ENCODE measurements around the gene NAMPT.
"Not testable (repeated sequence)": the region's sequence is repeated elsewhere in the genome, so short reads cannot be mapped to it uniquely, and the experiment has no call there.

Gene NAMPT

DNA sequence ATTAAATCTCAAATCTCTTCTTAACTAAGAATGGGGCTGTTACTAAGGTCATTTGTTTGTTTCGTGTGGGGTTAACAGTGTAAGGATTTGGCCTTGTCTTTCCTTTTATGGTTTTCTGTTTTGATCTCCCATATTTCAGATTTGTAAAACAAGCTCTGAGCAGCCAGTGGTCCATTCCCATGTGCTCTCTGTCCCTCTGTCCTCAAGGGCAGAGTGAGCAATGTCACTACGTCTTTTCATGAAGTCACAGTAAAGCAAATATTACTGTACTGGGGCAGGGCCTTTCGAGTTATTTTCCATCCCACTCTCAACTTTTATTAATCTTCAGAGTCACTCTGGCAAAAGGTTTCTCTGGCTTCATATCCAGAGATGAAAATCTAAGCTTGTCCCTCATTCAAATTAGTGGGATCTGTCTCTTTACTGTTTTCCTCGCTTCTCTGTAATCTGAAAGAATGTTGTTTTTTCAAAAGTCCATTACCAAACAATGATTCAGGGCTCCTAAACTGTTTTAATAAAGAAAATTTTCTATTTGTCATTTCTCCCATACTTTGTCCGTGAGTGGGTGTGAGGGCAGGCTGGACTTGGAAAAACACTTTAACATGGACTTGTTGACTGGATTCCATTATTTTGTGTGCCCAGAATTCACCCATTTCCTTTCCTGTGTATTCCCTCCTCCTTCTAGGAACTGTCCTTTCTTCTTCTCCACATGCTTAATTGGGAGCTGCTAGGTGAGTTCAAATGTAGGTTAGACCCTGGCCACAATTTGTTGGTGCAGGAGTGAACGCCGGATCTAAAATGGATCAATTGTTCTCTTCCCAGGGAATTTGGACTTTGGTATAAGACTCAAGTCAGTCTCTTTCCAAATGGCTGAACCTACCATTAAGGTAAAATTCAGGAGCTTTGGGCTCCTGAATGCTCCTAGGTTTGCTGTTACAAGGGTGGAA, 42.1 kb upstream of the NAMPT start:
- H3K4me3 ChIP-seq (replicated peaks; ENCODE audit: low read depth, low read length), result no peak overlapping the region
- DNase-seq (ENCODE audit: extremely low read depth, low read depth), result no peak
- TF ChIP-seq, protein P1, sequence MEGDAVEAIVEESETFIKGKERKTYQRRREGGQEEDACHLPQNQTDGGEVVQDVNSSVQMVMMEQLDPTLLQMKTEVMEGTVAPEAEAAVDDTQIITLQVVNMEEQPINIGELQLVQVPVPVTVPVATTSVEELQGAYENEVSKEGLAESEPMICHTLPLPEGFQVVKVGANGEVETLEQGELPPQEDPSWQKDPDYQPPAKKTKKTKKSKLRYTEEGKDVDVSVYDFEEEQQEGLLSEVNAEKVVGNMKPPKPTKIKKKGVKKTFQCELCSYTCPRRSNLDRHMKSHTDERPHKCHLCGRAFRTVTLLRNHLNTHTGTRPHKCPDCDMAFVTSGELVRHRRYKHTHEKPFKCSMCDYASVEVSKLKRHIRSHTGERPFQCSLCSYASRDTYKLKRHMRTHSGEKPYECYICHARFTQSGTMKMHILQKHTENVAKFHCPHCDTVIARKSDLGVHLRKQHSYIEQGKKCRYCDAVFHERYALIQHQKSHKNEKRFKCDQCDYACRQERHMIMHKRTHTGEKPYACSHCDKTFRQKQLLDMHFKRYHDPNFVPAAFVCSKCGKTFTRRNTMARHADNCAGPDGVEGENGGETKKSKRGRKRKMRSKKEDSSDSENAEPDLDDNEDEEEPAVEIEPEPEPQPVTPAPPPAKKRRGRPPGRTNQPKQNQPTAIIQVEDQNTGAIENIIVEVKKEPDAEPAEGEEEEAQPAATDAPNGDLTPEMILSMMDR (IDR thresholded peaks at IDR 0.05; ENCODE audit: low read depth, low read length, missing control alignments), result no peak

GRCh38 chr7:106324509-106324908, 39.7 kb upstream of the NAMPT start:
- not testable (repeated sequence) for DNase-seq (ENCODE audit: extremely low read depth, low read depth); H3K4me3 ChIP-seq (replicated peaks; ENCODE audit: low read depth, low read length)

- DNase-seq (ENCODE audit: extremely low read depth, low read depth); H3K4me3 ChIP-seq (replicated peaks; ENCODE audit: low read depth, low read length): not testable (repeated sequence)
Measured at GRCh38 chr7:106320254-106320770, 35.5 kb upstream of the NAMPT start.

GRCh38 chr7:106318482-106318881, 33.7 kb upstream of the NAMPT start:
- TF ChIP-seq, protein P1 (IDR thresholded peaks at IDR 0.05; ENCODE audit: low read depth, low read length, missing control alignments), result no peak

DNA sequence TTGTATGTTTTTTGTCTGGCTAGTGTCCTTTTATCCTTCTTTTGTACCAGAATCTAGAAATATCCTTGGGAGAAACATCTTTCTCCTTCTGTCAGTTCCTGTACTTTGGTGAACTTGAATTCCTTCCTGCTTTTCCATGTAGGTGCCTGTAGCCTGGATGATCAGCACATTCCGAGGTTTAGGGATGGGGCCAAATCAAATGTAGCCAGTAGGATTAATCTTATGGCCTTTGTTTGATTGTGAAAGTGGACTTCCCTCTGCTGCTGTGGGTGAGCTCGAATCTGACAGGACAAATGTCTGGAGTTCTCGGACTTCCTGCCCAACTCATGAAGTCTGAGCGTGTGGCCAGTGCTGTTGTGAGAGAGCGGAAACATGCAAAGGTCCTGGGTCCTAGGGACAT, 33.2 kb upstream of the NAMPT start:
- no peak for DNase-seq (ENCODE audit: extremely low read depth, low read depth)
- TF ChIP-seq, protein P1 (IDR thresholded peaks at IDR 0.05; ENCODE audit: low read depth, low read length, missing control alignments), result no peak

More at GRCh38 chr7:106318482-106318881, 33.7 kb upstream of the NAMPT start:
- H3K4me3 ChIP-seq (replicated peaks; ENCODE audit: low read depth, low read length), result no peak overlapping the region
- DNase-seq (ENCODE audit: extremely low read depth, low read depth), result no peak

GRCh38 chr7:106316947-106317346, 32.2 kb upstream of the NAMPT start:
- DNase-seq (ENCODE audit: extremely low read depth, low read depth), result no peak
- H3K4me3 ChIP-seq (replicated peaks; ENCODE audit: low read depth, low read length), result no peak overlapping the region
- TF ChIP-seq, protein P1 (IDR thresholded peaks at IDR 0.05; ENCODE audit: low read depth, low read length, missing control alignments), result no peak

More for the DNA sequence above, 33.2 kb upstream of the NAMPT start:
- no peak overlapping the region for H3K4me3 ChIP-seq (replicated peaks; ENCODE audit: low read depth, low read length)

DNA sequence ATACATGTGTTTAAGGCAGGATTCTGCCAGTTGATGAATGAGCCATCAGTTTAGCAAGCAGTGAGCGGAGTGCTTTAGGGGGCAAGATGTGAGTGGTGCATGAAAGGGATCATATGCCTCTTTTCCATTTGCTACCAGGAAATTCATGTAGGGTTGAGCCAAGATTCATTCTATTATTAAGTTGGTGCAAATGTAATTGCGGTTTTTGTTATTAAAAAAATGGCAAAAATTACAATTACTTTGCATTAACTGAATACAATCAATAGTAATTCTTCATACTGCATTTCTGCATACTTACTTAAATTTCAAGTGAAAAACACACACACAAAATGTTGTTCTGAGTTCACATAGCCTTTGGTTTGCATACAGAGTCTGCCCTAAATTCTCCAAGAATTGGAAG, 30.1 kb upstream of the NAMPT start:
- TF ChIP-seq, protein P1 (IDR thresholded peaks at IDR 0.05; ENCODE audit: low read depth, low read length, missing control alignments), result no peak
- no peak for DNase-seq (ENCODE audit: extremely low read depth, low read depth)
- no peak overlapping the region for H3K4me3 ChIP-seq (replicated peaks; ENCODE audit: low read depth, low read length)
